Vagina (tissue), 2 donors: ENCODE results near the gene ULK4. TPM values are rescaled to one million over a fixed set of nuclear protein-coding genes. Genes with fewer than 3 reads are reported as not detected.

Experiments used
- DNase-seq, 2 donors: peaks; one replicate each; pipeline ENCODE4 v3.0.0-alpha.2; 2017; ENCODE audit errors: extremely low spot score in 2 of 2
- H3K27ac ChIP-seq: fragments of 200-600 bp; sonication (generic); one replicate; pipeline ENCODE4 v1.5.1; 2019
- H3K27me3 ChIP-seq: fragments of 200-600 bp; sonication (generic); one replicate; pipeline ENCODE4 v1.5.1; 2019
- H3K36me3 ChIP-seq, 2 donors: fragments of 200-600 bp; sonication (generic); one replicate each; pipeline ENCODE4 v1.5.1; 2017 to 2019
- H3K4me1 ChIP-seq: fragments of 200-600 bp; sonication (generic); one replicate; pipeline ENCODE4 v1.5.1; 2019
- H3K4me3 ChIP-seq, 2 donors: fragments of 200-600 bp; sonication (generic); 1 replicate in 1 of 2; 2 replicates in 1 of 2; pipeline ENCODE4 v1.5.1; 2016 to 2019
- H3K9me3 ChIP-seq: fragments of 200-600 bp; sonication (generic); one replicate; pipeline ENCODE4 v1.5.1; 2019
- POLR2A ChIP-seq, 2 donors: fragments of 450-650 bp; IDR thresholded peaks; one replicate each; pipeline ENCODE4 v1.6.1; 2017; ENCODE audit warnings: antibody characterized with exemption in 2 of 2, mild to moderate bottlenecking in 2 of 2, moderate library complexity in 2 of 2
- POLR2AphosphoS5 ChIP-seq, 2 donors: sonication (generic); formaldehyde crosslinking; IDR thresholded peaks; one replicate each; pipeline ENCODE4 v1.9.0; 2017; ENCODE audit warnings: antibody characterized with exemption in 2 of 2, mild to moderate bottlenecking in 2 of 2, low read depth in 1 of 2; ENCODE audit not compliant: insufficient read depth in 1 of 2
- intact Hi-C: fragments of 100-400 bp; cut with DNase I; formaldehyde crosslinking; loops from one replicate; pipeline ENCODE4 v1.15.1; 2023
- total RNA-seq: library from RNA; depleted of rRNA; stranded (reverse); fragments of >200 nt; gene quantifications from one replicate; pipeline ENCODE4 v1.2.3, GENCODE V29; 2016
- TF ChIP-seq, protein P1 (sequence below), 3 experiments: fragments of 450-650 bp in 2 of 3; fragments of 200-600 bp in 1 of 3; sonication (generic) in 1 of 3; IDR thresholded peaks; one replicate each; pipeline ENCODE4 v1.5.1; 2017 to 2019; ENCODE audit warnings: antibody characterized with exemption in 3 of 3, mild to moderate bottlenecking in 2 of 3, moderate library complexity in 2 of 3

Gene ULK4
- total RNA-seq, 1 donor from 2014 or later, result 24.1 TPM

DNA sequence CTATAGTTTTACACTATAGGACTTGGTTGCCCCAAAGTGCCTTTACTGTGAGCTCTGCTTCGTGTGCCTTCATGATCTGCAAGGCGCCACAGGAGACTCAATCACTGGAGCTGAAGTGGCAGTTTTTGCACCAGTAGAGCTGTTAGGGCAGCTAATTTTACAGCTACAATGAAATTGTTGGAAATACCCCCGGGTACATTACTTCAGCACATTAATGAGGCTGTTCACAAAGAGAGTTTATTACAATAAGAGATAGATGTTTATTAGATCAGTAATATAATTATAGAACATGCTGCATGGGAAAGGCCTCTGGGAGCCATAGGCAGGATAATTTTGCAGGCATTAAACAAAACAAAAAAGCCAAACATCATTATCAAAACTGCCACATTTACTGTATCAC lies 531.5 kb downstream of the ULK4 start:
- Histone ChIP-seq H3K4me1 (no peaks in the 10 kb centered on the region), H3K36me3 (no peaks in the 10 kb centered on the region), H3K9me3 (no peaks in the 10 kb centered on the region), H3K27me3 (no peaks in the 10 kb centered on the region), H3K4me3 (no peak overlapping the region), H3K27ac (no peak overlapping the region)
- intact Hi-C loops, result no loop called here
- DNase-seq, result no peak
- TF ChIP-seq POLR2A (IDR thresholded peaks at IDR 0.05) (no peak), POLR2AphosphoS5 (IDR thresholded peaks at IDR 0.05; ENCODE audit: insufficient read depth in 1 of 2, low read depth in 1 of 2) (no peak)
- TF ChIP-seq, protein P1, sequence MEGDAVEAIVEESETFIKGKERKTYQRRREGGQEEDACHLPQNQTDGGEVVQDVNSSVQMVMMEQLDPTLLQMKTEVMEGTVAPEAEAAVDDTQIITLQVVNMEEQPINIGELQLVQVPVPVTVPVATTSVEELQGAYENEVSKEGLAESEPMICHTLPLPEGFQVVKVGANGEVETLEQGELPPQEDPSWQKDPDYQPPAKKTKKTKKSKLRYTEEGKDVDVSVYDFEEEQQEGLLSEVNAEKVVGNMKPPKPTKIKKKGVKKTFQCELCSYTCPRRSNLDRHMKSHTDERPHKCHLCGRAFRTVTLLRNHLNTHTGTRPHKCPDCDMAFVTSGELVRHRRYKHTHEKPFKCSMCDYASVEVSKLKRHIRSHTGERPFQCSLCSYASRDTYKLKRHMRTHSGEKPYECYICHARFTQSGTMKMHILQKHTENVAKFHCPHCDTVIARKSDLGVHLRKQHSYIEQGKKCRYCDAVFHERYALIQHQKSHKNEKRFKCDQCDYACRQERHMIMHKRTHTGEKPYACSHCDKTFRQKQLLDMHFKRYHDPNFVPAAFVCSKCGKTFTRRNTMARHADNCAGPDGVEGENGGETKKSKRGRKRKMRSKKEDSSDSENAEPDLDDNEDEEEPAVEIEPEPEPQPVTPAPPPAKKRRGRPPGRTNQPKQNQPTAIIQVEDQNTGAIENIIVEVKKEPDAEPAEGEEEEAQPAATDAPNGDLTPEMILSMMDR (IDR thresholded peaks at IDR 0.05), result no peak

DNA sequence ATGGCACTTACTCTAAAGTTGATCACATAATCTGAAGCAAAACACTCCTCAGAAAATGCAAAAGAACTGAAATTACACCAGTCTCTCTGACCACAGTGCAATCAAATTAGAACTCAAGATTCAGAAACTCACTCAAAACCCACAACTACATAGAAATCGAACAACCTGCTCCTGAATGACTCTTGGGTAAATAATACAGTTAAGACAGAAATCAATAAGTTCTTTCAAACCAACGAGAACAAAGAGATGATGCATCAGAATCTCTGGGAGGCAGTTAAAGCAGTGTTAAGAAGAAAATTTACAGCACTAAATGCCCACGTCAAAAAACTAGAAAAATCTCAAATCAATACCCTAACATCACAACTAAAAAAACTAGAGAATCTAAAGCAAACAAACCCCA lies 535.4 kb downstream of the ULK4 start:
- H3K36me3 ChIP-seq, result no peaks in the 10 kb centered on the region
- H3K4me1 ChIP-seq, result no peaks in the 10 kb centered on the region
- H3K4me3 ChIP-seq, result no peak overlapping the region
- intact Hi-C loops, result no loop called here
- no peak for DNase-seq
- no peaks in the 10 kb centered on the region for H3K9me3 ChIP-seq
- no peak overlapping the region for H3K27ac ChIP-seq
- TF ChIP-seq POLR2AphosphoS5 (IDR thresholded peaks at IDR 0.05; ENCODE audit: insufficient read depth in 1 of 2, low read depth in 1 of 2), result no peak
- no peak for TF ChIP-seq POLR2A (IDR thresholded peaks at IDR 0.05)
- no peaks in the 10 kb centered on the region for H3K27me3 ChIP-seq

DNA sequence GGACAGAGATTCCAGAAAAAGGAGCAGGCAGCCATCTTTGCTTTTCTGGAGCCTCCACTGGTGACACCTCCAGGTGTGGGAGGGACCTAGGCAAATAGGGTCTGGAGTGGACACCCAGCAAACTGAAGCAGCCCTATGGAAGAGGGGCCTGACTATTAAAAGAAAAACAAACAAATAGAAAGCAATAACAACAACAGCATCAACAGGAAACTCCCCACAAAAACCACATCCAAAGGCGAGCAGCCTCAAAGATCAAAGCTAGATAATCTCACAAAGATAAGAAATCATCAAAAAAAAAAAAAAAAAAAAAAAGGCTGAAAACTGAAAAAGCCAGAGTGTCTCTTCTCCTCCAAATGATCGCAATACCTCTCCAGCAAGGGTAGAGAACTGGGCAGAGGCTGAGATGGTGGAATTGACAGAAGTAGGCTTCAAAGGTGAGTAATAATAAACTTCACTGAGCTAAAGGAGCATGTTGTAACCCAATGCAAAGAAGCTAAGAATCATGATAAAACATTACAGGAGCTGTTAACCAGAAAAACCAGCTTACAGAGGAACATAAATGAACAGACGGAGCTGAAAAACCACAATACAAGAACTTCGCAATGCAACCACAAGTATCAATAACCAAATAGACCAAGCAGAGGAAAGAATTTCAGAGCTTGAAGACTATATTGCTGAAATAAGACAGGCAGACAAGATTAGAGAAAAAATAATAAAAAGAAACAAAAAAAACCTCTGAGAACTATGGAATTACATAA lies 537.2 kb downstream of the ULK4 start:
- Histone ChIP-seq H3K4me3 (no peak overlapping the region), H3K36me3 (no peaks in the 10 kb centered on the region), H3K27me3 (no peaks in the 10 kb centered on the region), H3K9me3 (no peaks in the 10 kb centered on the region), H3K27ac (no peak overlapping the region), H3K4me1 (no peaks in the 10 kb centered on the region)
- TF ChIP-seq POLR2A (IDR thresholded peaks at IDR 0.05) (no peak), POLR2AphosphoS5 (IDR thresholded peaks at IDR 0.05; ENCODE audit: insufficient read depth in 1 of 2, low read depth in 1 of 2) (no peak)
- TF ChIP-seq, protein P1 (IDR thresholded peaks at IDR 0.05), result no peak
- DNase-seq, result no peak
- intact Hi-C loops, result no loop called here

DNA sequence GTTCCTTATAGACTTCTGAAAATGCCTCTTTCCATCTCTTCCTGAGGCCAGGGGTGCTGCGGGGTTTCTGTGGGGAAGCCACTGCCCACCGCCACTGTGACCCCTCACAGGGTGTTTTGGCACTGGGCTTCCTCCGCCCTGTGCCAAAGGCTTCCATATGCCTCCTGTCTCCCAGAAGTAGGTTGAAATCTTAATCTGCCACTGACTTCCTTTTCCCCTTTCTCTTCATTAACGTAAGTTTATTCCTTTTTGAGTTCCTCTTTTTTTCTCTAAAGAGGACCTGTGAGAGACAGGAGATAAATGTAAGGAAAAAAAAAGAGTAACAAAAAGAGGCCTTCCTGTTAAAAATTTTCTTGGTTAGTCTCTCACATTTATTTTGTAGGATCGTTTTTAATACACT lies 542.1 kb downstream of the ULK4 start:
- TF ChIP-seq POLR2A (IDR thresholded peaks at IDR 0.05) (no peak), POLR2AphosphoS5 (IDR thresholded peaks at IDR 0.05; ENCODE audit: insufficient read depth in 1 of 2, low read depth in 1 of 2) (no peak)
- TF ChIP-seq, protein P1 (IDR thresholded peaks at IDR 0.05), result no peak
- H3K36me3 ChIP-seq, result no peaks in the 10 kb centered on the region
- intact Hi-C loops, result no loop called here
- no peaks in the 10 kb centered on the region for H3K4me1 ChIP-seq
- no peak overlapping the region for H3K27ac ChIP-seq
- H3K27me3 ChIP-seq, result no peaks in the 10 kb centered on the region
- H3K4me3 ChIP-seq, result no peak overlapping the region
- H3K9me3 ChIP-seq, result no peaks in the 10 kb centered on the region
- no peak for DNase-seq

DNA sequence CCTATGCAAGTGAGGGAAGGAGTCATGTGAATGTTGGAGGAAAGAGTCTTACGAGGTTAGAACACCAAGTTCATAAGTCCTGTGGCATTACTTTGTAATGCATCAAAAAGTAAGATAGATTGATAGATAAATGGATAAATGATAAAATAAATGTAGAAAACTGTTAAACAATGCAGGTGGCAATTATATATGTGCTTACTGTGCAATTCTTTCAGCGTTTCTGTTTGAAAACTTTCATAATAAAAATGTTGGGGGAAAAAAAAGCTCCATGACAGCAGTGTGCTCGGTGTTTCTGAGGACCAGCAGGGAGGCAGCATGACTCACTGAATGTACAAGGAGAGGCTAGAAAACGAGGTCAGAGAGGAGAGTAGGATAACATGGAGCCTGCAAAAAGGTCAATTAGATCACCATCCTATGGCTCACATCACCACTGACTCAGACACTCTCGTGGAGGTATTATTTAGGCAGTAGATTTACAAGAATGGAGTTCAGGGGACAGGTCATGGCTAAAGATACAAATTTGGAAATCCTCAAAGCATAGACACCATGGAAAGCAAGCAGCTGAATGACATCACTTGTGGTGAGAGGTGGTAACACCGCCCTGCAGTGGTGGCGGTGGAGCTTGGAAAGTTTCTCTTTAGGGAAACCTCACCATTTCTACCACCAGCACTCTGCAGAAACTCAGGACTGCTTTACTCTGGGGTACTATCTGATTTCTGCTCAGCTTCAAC lies 542.8 kb downstream of the ULK4 start:
- H3K27me3 ChIP-seq, result no peaks in the 10 kb centered on the region
- DNase-seq, result no peak
- H3K4me3 ChIP-seq, result no peak overlapping the region
- no peaks in the 10 kb centered on the region for H3K9me3 ChIP-seq
- H3K27ac ChIP-seq, result no peak overlapping the region
- H3K36me3 ChIP-seq, result no peaks in the 10 kb centered on the region
- H3K4me1 ChIP-seq, result no peaks in the 10 kb centered on the region
- intact Hi-C loops, result no loop called here
- TF ChIP-seq, protein P1 (IDR thresholded peaks at IDR 0.05), result no peak
- TF ChIP-seq POLR2AphosphoS5 (IDR thresholded peaks at IDR 0.05; ENCODE audit: insufficient read depth in 1 of 2, low read depth in 1 of 2), result no peak
- no peak for TF ChIP-seq POLR2A (IDR thresholded peaks at IDR 0.05)
